Ascending aorta (tissue), 2 donors: ENCODE results near the gene PDE8B. TPM values are rescaled to one million over a fixed set of nuclear protein-coding genes. Genes with fewer than 3 reads are reported as not detected.

Experiments
- DNase-seq, 2 donors: peaks; one replicate each; pipeline ENCODE4 v3.0.0-alpha.2; 2019; ENCODE audit warnings: low spot score in 2 of 2
- H3K27ac ChIP-seq, 2 donors: fragments of 200-600 bp; sonication (generic); one replicate each; pipeline ENCODE4 v1.5.1; 2016 to 2017; ENCODE audit warnings: mild to moderate bottlenecking in 1 of 2
- H3K27me3 ChIP-seq: fragments of 200-600 bp; sonication (generic); one replicate; pipeline ENCODE4 v1.5.1; 2017
- H3K36me3 ChIP-seq, 2 donors: fragments of 200-600 bp; sonication (generic); one replicate each; pipeline ENCODE4 v1.5.1; 2016
- H3K4me1 ChIP-seq, 2 donors: fragments of 200-600 bp; sonication (generic); one replicate each; pipeline ENCODE4 v1.5.1; 2016 to 2017; ENCODE audit warnings: mild to moderate bottlenecking in 1 of 2
- H3K4me3 ChIP-seq, 2 donors: fragments of 200-600 bp; sonication (generic); one replicate each; pipeline ENCODE4 v1.5.1; 2016 to 2017; ENCODE audit warnings: mild to moderate bottlenecking in 1 of 2
- H3K9me3 ChIP-seq, 2 donors: fragments of 200-600 bp; sonication (generic); one replicate each; pipeline ENCODE4 v1.5.1; 2016
- intact Hi-C: fragments of 100-400 bp; cut with DNase I; formaldehyde crosslinking; loops from one replicate; pipeline ENCODE4 v1.15.1; 2023
- total RNA-seq: library from RNA; depleted of rRNA; stranded (reverse); fragments of >200 nt; gene quantifications from one replicate; pipeline ENCODE4 v1.1.0, GENCODE V29; 2016
- TF ChIP-seq, protein P1 (sequence below), 3 experiments: fragments of 200-600 bp in 2 of 3; fragments of 450-650 bp in 1 of 3; sonication (generic) in 2 of 3; IDR thresholded peaks; one replicate each; pipeline ENCODE4 v1.5.1; 2016 to 2019; ENCODE audit warnings: antibody characterized with exemption in 3 of 3, mild to moderate bottlenecking in 1 of 3, moderate library complexity in 1 of 3

PDE8B gene, protein sequence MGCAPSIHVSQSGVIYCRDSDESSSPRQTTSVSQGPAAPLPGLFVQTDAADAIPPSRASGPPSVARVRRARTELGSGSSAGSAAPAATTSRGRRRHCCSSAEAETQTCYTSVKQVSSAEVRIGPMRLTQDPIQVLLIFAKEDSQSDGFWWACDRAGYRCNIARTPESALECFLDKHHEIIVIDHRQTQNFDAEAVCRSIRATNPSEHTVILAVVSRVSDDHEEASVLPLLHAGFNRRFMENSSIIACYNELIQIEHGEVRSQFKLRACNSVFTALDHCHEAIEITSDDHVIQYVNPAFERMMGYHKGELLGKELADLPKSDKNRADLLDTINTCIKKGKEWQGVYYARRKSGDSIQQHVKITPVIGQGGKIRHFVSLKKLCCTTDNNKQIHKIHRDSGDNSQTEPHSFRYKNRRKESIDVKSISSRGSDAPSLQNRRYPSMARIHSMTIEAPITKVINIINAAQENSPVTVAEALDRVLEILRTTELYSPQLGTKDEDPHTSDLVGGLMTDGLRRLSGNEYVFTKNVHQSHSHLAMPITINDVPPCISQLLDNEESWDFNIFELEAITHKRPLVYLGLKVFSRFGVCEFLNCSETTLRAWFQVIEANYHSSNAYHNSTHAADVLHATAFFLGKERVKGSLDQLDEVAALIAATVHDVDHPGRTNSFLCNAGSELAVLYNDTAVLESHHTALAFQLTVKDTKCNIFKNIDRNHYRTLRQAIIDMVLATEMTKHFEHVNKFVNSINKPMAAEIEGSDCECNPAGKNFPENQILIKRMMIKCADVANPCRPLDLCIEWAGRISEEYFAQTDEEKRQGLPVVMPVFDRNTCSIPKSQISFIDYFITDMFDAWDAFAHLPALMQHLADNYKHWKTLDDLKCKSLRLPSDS
- 28.1 TPM for total RNA-seq

DNA sequence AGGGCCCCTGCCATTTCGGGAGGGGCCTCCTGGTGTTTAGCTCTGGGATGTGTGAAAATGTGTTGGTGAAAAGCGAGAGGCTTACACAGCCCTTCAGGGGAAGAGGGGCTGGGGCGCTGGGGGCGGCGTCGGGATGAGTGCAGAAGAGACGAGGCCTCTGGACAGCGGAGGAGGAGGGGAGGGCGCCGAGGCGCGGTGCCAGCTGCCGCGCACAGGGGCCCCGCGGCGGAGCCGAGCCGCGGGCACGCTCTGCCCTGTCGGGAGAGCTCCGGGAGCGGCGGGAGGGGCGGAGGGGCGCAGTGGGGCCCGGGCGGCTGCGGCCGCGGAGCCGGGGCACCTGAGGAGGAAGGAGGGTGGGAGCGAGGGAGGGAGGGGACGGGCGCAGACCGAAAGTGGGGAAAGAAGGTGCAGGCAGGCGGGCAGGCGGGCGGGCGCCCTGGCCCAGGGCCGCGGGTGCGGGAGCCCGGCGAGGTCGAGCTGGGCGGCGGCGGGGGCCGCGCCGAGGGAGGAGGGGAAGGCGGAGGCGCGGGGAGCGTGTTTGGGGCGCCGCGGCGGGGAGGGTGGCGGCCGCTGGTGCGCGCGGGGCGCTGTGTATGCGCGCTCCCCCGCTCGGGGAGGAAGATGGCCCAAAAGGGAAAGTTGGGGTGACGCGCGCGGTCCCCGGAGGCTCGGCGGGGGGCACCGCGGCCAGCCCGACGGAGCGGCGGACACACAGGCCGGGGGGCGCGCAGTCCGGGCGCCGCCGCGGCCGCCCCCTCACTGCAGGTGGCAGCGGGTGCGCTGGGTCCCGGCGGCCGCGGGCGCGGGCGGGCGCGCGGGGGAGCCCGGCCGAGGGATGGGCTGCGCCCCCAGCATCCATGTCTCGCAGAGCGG lies at the start of gene PDE8B:
PDE8B (plus strand) TSS at position 590 of the 873 bp plus-strand sequence; CDS start at position 836, 246 bp downstream.
- intact Hi-C loops, result loop anchor here (2.0 to 10.0 kb wide), 7 partner anchors 30 to 284 kb away; partner anchors contain the start of gene WDR41

DNA sequence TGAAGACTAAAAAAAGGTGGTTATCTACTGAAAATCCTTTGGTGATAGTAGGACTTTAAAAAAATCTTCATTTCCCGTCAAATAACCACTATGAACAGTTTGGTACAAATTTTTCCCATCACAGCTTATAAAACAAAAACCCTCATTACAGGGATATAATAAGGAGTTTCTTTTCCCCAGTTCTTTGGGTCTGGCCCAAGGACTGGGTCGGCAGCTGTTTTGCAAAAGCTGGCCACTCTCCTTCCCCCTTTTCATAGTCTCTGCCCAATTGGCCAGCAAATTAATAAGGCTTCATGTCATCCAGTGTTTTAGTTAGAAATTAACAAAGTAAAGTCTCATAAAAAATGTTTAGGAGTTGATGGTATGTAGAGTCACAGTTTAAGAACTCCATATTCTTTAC lies 47.0 kb upstream of the PDE8B start:
- H3K27me3 ChIP-seq, result no peaks in the 10 kb centered on the region
- H3K36me3 ChIP-seq, result no peaks in the 10 kb centered on the region
- H3K9me3 ChIP-seq, result no peaks in the 10 kb centered on the region
- TF ChIP-seq, protein P1, sequence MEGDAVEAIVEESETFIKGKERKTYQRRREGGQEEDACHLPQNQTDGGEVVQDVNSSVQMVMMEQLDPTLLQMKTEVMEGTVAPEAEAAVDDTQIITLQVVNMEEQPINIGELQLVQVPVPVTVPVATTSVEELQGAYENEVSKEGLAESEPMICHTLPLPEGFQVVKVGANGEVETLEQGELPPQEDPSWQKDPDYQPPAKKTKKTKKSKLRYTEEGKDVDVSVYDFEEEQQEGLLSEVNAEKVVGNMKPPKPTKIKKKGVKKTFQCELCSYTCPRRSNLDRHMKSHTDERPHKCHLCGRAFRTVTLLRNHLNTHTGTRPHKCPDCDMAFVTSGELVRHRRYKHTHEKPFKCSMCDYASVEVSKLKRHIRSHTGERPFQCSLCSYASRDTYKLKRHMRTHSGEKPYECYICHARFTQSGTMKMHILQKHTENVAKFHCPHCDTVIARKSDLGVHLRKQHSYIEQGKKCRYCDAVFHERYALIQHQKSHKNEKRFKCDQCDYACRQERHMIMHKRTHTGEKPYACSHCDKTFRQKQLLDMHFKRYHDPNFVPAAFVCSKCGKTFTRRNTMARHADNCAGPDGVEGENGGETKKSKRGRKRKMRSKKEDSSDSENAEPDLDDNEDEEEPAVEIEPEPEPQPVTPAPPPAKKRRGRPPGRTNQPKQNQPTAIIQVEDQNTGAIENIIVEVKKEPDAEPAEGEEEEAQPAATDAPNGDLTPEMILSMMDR (IDR thresholded peaks at IDR 0.05), result no peak
- intact Hi-C loops, result no loop called here
- no peak for DNase-seq
- no peak overlapping the region for H3K4me3 ChIP-seq
- H3K27ac ChIP-seq, result no peak overlapping the region
- peaks cover 0 to 19% of the 10 kb centered on the region in 2 donors for H3K4me1 ChIP-seq

More for the DNA sequence above, at the start of gene PDE8B:
- H3K4me1 ChIP-seq, result peaks cover 0 to 2% of the 10 kb centered on the region in 2 donors
- H3K27ac ChIP-seq, result peak within 1 kb of the TSS; percentile 33 to 40
- H3K9me3 ChIP-seq, result no peaks in the 10 kb centered on the region
- H3K27me3 ChIP-seq, result no peaks in the 10 kb centered on the region
- DNase-seq, result no peak
- H3K36me3 ChIP-seq, result no peaks in the 10 kb centered on the region
- TF ChIP-seq, protein P1 (IDR thresholded peaks at IDR 0.05), result no peak
- H3K4me3 ChIP-seq, result peak within 1 kb of the TSS; percentile 70 to 90

DNA sequence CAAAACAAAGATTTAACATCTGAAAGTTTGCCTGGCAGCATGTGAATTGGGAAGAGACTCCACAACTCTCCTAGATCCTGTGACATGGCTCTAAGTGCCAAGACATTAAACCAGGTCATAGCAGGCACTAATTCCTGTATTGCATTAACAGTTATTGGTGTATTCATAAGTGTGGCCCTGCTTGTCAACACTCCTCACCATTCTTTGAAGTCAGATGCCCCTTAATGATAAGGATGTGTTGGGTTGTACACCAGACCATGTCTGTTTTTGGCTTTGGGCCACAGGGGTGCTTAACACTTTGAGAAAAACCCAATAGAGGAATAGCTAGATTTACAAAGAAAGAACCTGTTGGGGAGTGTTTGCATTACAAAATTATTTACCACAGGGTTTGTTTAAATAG lies 43.4 kb upstream of the PDE8B start:
- H3K27ac ChIP-seq, result peak overlapping the region in 1 of 2 donors; percentile 13
- intact Hi-C loops, result loop anchor here (5.0 kb wide), 1 partner anchor 45 kb away; the partner anchor contains the start of gene PDE8B
- TF ChIP-seq, protein P1 (IDR thresholded peaks at IDR 0.05), result no peak

DNA sequence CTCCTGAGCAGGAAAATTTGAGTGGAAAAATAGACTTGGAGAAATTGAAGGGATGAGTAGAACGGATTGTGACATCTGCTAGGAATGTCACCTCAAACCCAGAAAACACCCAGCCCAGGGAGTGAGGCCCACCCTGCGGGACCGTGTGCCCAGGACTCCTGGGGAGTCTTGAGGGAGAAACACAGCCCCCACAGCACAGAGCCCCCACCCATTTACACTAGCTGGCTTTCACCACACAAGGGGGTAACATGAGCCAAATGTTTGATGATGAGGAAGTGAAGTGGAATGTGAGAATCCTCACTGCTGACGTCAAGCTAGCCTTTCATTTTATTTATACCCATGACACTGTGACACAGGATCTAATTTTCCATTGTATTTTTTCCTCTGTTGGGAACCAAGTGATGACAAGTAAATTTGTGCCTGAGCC lies 42.8 kb upstream of the PDE8B start:
- Histone ChIP-seq H3K27ac (peak overlapping the region; percentile 15 to 21), H3K36me3 (no peaks in the 10 kb centered on the region)
- intact Hi-C loops, result loop anchor here (5.0 kb wide), 1 partner anchor 45 kb away; the partner anchor contains the start of gene PDE8B

More for the DNA sequence above, 43.4 kb upstream of the PDE8B start:
- peaks cover 0 to 25% of the 10 kb centered on the region in 2 donors for H3K4me1 ChIP-seq
- no peak overlapping the region for H3K4me3 ChIP-seq
- no peak for DNase-seq
- H3K27me3 ChIP-seq, result no peaks in the 10 kb centered on the region
- no peaks in the 10 kb centered on the region for H3K36me3 ChIP-seq
- H3K9me3 ChIP-seq, result no peaks in the 10 kb centered on the region

More for the DNA sequence above, 42.8 kb upstream of the PDE8B start:
- H3K9me3 ChIP-seq, result no peaks in the 10 kb centered on the region
- TF ChIP-seq, protein P1 (IDR thresholded peaks at IDR 0.05), result no peak
- peaks cover 0 to 25% of the 10 kb centered on the region in 2 donors for H3K4me1 ChIP-seq
- no peak overlapping the region for H3K4me3 ChIP-seq
- DNase-seq, result no peak
- no peaks in the 10 kb centered on the region for H3K27me3 ChIP-seq
